Calu3 (cell line): ENCODE data around the gene RNF141. TPM values are rescaled to one million over a fixed set of nuclear protein-coding genes. Genes with fewer than 3 reads are reported as not detected.

Experiments
- BruUV-seq: library from RNA; stranded (reverse); fragments of 400-500 nt; replicated peaks from 2 replicates; lab custom pipeline; 2021; lab: Mats Ljungman, UMichigan
- CTCF ChIA-PET: fragments of 300-600 bp; sonication (Branson Sonifier 250); formaldehyde crosslinking; loops from one replicate; lab custom pipeline; 2022; ENCODE audit warnings: antibody characterized with exemption; lab: Charles Lee
- DNase-seq: peaks from one replicate; pipeline ENCODE4 v3.0.0; 2022
- H3K27ac Mint-ChIP-seq: one replicate; pipeline ENCODE4 v1.8.0; 2022; ENCODE audit warnings: mixed read lengths; ENCODE audit not compliant: unreplicated experiment
- H3K27me3 Mint-ChIP-seq: one replicate; pipeline ENCODE4 v1.8.0; 2022; ENCODE audit warnings: mixed read lengths; ENCODE audit not compliant: unreplicated experiment
- H3K36me3 Mint-ChIP-seq: one replicate; pipeline ENCODE4 v1.8.0; 2022; ENCODE audit warnings: mild to moderate bottlenecking, moderate library complexity, mixed read lengths; ENCODE audit not compliant: insufficient read depth, unreplicated experiment
- H3K4me1 Mint-ChIP-seq: one replicate; pipeline ENCODE4 v1.8.0; 2022; ENCODE audit warnings: mild to moderate bottlenecking, low read depth, mixed read lengths; ENCODE audit not compliant: unreplicated experiment
- H3K4me3 Mint-ChIP-seq: one replicate; pipeline ENCODE4 v1.8.0; 2022; ENCODE audit warnings: mild to moderate bottlenecking, low read depth, moderate library complexity, mixed read lengths; ENCODE audit not compliant: unreplicated experiment
- H3K9me3 Mint-ChIP-seq: one replicate; pipeline ENCODE4 v1.8.0; 2022; ENCODE audit warnings: low read depth, mixed read lengths; ENCODE audit not compliant: unreplicated experiment
- CTCF ChIP-seq: fragments of 200-600 bp; IDR thresholded peaks from one replicate; pipeline ENCODE4 v1.8.0; 2022; ENCODE audit warnings: antibody characterized with exemption; ENCODE audit not compliant: unreplicated experiment
- intact Hi-C: fragments of 100-400 bp; cut with micrococcal nuclease; formaldehyde crosslinking; loops from one replicate; pipeline ENCODE4 v1.10.0; 2022; ENCODE audit not compliant: unreplicated experiment
- total RNA-seq: library from RNA; stranded (reverse); gene quantifications from 2 replicates; pipeline ENCODE4 v1.2.3, GENCODE V29; 2022

The RNF141 gene
- total RNA-seq, 1 experiment from 2014 or later = 33.9 TPM

- Mint-ChIP-seq H3K4me3 (no peak overlapping the region), H3K9me3 (no peaks in the 10 kb centered on the region), H3K27ac (no peak overlapping the region), H3K36me3 (no peaks in the 10 kb centered on the region), H3K4me1 (peaks cover under 1% of the 10 kb centered on the region), H3K27me3 (no peaks in the 10 kb centered on the region)
- intact Hi-C loops = no loop called here
- TF ChIP-seq CTCF = no peak
- no TSS peak for BruUV-seq
- DNase-seq = no peak
- CTCF ChIA-PET = no interaction called here
These were observed 20.4 kb downstream of the RNF141 start for GRCh38 chr11:10520562-10520961.

- H3K27me3 Mint-ChIP-seq = no peaks in the 10 kb centered on the region
These were observed 21.4 kb downstream of the RNF141 start for GRCh38 chr11:10519630-10520029.

GRCh38 chr11:10518891-10519290 lies 22.1 kb downstream of the RNF141 start:
- Mint-ChIP-seq H3K9me3 (no peaks in the 10 kb centered on the region), H3K27ac (no peak overlapping the region), H3K4me3 (no peak overlapping the region), H3K36me3 (no peaks in the 10 kb centered on the region), H3K4me1 (no peaks in the 10 kb centered on the region), H3K27me3 (no peaks in the 10 kb centered on the region)
- DNase-seq = no peak
- intact Hi-C loops = no loop called here
- CTCF ChIA-PET = no interaction called here
- TF ChIP-seq CTCF = no peak
- no TSS peak for BruUV-seq

More at GRCh38 chr11:10519630-10520029, 21.4 kb downstream of the RNF141 start:
- CTCF ChIA-PET = no interaction called here
- Mint-ChIP-seq H3K36me3 (no peaks in the 10 kb centered on the region), H3K9me3 (no peaks in the 10 kb centered on the region), H3K4me3 (no peak overlapping the region), H3K4me1 (no peaks in the 10 kb centered on the region), H3K27ac (no peak overlapping the region)
- no peak for DNase-seq
- TF ChIP-seq CTCF = no peak
- BruUV-seq = no TSS peak
- intact Hi-C loops = no loop called here

GRCh38 chr11:10518123-10518522 lies 22.9 kb downstream of the RNF141 start:
- CTCF ChIA-PET = no interaction called here
- Mint-ChIP-seq H3K36me3 (no peaks in the 10 kb centered on the region), H3K9me3 (no peaks in the 10 kb centered on the region), H3K27me3 (no peaks in the 10 kb centered on the region), H3K4me3 (no peak overlapping the region), H3K27ac (no peak overlapping the region), H3K4me1 (no peaks in the 10 kb centered on the region)
- no peak for TF ChIP-seq CTCF
- intact Hi-C loops = no loop called here
- no TSS peak for BruUV-seq
- no peak for DNase-seq
